ENCODE data around the gene RNF220.

Gene RNF220

DNA sequence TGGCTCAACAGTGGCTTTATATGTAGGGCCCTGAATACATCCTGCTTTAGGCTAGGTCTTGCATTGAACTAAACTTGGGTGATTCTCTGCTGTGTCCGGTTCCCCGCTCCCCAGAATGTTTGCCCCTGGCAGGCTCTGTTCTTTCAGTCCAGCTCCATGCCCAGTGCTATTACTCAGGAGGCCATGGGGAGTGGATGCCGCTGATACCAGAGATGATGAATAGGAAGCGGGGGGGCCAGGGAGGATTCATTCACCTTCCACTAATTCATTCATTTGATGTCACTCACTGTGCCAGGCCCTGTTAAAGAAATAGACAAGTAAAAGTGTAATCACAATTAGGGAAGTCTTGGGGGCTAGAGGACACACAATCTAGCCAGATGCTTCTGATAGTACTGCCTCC, 185.4 kb downstream of the RNF220 start:
- no peak for DNase-seq

DNA sequence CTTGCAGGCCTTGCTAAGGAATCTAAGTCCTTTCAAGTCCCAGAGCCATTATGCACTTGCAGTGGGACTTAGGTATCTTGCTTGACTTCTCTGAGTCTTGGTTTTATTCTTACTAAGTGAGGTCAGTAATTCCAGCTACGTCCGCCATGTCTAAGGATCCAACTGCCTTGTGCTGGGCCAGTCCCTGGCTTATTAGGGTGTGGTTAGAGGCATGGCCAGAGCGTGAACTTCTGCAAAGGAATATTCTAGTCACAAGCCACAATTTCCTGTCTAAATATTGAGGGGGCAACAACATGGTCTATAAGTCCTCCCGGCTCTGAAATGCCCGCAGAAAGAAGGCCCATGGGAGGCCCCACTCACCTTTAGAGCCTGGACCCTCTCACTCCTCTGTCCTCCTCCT, 186.3 kb downstream of the RNF220 start:
- no peak for DNase-seq

DNA sequence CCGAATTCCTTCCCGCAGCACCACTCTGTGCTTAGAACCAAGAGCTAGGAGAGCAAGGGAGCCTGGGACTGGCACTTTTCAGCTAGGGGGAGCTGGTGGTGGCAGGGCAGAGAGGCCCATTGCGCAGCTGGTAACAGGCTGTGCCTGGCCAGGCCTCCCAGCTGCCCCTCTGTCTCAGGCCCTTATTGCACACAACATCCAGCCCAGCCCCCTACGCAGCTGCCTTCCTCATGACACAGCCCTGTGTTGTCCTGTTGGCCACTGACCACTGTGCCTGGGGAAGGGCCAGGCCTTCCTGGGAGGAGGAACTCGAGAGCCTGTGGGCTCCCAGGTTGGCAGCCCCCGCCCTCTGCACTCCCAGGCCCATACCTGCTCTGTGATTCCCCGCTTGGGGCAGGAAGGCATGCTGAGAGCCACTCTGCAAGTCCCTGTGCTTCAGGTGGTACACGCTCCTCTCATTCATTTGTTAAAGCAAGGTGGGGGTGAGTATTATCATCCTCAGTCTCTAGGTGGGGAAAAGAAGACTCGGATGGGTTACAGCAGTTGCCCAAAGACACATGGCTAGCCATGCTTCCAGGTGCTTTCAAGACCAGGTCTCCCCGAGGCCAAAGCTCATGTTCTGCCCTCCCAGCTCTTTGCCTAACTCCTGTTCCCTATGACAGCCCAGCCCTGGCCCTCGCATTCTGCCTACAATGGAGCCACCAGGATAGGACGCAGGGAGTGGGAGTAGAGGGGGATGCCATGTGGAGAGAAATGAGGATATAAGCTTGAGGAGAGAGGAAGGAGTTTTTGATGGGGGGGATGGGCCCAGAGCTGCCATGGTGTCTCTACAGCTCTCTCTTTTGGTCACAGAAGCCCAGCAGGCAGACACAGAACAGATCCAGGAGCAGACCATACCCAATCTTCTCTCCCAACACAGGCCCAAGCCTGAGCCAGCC, 187.4 kb downstream of the RNF220 start:
- DNase-seq, result no peak

DNA sequence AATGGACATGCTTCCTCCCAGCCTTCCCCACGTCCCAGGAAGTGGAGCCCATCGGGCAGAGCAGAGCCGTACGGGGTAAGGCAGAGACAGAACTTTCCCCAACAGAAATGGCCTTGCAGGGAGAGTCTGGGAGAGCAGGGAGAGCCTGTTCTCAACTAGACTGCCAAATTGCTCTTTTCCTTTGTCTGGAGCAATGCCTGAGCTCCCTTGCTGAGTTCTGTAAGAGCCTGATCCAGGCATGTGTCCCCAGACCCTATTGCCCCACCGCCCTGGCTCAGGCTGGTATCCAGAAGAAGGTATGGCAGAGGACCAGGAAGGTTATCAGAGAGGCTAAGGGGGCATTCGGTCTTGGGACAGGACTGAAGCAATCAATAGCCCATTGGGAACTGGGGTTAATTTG, 189.3 kb downstream of the RNF220 start:
- no peak for DNase-seq

DNA sequence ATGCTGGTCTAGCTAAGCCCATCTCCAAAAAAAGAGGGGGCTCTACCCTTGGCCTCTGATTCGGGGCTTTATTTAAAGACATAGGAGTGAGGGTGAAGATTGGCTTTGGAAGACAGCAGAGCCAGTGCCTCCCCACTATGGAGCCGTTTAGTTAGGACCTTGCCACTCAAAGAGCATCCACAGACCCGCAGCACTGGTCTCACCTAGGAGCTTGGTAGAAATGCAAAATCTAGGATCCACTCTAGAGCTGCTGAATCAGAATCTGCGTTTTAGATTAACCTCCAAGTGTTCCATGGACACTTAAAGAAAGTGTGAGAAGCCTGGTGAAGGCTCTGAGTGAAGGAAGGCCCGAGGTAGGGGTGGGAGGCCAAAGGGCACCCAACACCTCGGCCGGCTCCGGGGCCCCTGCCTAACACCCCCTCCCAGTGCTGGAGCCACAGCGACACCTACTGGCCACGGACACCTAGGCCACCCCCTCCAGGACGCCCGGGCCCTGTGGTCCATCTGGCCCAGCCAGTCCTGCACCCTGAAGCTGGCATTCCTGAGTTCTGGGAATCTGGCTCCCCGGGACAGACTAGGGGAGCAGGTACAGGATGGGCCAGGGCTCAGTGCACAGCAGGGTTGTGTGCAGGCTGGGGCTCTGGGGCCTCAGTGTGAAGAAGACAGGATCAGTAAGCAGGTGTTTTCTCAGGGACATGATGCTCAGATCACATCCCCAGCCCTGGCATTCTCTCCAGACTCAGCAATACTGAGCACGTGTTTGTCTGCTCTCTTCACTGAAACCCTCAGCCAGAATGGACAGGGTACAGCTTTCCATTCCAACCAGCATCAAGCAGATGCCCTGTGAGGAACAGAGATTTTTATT, 190.0 kb downstream of the RNF220 start:
- peak; percentile 73 for DNase-seq

DNA sequence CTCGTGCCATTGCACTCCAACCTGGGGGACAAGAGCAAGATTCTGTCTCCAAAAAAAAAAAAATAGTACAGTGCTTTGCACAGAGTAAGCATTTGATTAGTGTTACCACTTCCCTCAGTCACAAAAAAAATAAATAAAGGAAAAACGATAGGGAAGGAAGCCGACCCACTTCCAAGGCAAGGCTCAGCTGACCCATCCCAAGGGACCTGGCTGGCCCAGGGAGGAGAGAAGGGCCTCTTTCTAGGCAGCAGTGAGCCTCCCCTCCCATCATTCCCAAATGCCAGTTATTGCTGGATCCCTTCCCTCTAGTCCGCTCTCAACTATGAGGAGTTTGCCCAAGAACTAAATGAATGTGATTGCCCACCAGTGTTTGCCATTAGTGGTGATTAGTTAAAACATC, 191.5 kb downstream of the RNF220 start:
- no peak for DNase-seq

DNA sequence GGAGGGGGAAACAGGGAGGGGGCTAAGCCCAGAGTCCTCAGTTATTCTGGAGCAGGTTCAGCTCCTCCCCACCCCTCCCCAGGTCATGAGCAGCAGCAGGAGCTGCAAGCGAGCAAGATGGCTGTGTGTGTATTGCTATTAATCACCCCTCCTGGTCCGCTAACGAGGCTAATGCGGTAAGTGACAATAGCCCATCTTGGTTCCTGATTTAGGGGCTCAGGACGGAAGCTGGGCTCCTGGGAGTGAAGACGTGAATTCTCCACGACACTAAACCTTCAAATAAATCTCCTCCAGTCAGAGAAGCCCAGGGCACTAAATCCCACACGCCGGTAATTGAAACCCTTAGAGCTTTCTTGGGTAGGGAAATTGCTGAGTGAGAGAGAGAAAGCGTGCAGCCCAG, 193.1 kb downstream of the RNF220 start:
- DNase-seq, result no peak

DNA sequence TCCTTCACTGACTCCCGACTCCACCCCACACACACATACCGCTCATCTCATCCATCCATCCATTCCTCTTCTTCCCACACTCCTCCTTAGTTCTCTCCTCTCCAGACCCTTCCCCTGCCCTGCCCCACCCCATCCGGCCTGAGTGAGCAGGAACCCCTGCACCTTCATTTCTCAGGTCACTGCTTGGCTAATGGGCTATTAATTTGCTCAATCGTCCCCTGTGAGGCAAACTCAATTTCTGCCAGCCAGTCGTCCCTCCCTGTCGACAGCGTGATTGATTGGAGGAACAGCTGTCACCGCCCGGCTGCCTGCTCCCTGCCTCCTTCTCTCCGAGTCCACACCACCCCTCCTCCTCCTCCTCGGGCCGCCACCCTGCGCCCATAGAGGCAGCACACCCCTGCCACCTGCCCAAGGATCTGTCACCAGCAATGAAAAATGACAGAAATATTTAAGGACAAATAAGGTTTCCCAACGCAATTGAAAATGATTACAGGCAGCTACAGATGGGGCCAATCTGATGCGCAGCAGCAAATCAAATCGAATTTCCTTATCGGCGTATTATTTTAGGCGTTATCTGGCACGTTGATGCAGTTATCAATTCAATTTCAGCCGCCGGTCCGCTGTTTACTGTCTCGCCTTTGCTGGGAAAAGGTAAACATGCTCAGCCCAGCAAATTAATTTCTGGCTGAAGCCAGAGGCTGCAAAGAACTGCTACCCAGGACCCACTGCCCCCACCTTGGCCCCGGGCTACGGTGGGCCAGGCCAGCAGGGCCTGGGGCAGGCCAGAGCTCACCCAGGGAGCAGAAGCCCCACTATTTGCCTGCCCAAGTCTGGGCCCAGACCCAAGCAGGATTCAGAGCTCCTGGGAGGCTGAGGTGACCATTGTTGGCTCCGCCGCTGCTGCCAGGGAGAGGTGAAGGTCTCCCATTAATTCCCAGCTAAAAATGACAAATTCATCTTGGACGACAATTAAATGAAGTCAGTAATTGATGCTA, 197.9 kb downstream of the RNF220 start:
- DNase-seq, result no peak

DNA sequence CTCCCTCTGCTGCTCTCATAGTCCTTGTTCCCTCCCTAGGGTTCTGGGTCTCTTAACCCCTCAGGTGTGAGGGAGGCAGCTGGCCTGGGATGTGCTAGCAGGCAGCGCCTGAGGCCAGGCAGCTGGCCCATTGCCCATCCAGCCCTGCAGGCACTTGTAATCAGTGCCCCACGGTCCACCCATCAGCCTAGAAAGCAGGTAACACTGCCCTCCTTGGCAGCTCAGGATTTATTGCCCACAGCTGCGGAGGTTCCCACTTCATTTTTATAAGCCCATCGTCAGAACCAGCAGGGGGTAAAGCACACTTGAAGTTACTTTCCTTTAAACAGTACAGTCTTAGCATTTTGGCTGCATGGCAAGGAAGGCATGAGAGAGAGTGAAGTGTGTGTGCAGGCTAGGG, 198.7 kb downstream of the RNF220 start:
- no peak for DNase-seq

DNA sequence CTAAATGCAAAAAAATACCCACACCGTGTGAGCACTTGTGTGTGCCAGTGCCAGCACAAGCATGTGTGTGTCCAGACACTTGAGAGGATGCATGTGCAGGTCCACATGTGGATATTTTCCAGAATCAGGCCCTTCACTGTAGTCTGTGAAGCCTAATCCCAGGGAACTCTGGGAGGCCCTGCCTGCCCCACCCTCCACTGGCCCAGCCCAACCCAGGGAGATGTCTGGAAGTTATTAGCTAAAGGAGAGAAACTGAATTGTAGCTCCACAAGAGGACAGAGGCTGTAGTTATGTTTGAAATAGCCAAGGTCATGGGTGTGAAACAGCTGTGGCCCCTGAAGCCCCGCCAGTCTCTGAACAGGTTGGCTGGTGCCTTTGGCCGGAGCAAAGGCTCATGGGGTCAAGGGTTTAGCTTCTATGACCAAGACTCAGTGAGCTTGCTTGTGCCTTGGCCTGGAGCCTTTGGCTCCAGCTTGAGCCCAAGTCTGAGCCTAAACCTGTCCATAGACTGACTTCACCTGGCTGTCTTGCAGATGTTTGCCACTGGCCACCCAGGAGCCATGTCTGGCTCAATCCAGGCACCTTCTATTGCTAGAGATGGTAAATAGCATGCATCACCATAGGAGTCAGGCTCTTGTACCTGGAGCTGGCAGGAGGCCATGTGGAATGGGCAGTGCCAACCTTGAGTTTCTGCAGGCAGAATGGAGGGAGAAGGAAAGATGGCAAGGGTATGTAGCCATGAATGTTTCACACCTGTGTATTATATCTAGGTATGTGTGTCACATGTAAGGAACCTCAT, 199.3 kb downstream of the RNF220 start:
- no peak for DNase-seq

DNA sequence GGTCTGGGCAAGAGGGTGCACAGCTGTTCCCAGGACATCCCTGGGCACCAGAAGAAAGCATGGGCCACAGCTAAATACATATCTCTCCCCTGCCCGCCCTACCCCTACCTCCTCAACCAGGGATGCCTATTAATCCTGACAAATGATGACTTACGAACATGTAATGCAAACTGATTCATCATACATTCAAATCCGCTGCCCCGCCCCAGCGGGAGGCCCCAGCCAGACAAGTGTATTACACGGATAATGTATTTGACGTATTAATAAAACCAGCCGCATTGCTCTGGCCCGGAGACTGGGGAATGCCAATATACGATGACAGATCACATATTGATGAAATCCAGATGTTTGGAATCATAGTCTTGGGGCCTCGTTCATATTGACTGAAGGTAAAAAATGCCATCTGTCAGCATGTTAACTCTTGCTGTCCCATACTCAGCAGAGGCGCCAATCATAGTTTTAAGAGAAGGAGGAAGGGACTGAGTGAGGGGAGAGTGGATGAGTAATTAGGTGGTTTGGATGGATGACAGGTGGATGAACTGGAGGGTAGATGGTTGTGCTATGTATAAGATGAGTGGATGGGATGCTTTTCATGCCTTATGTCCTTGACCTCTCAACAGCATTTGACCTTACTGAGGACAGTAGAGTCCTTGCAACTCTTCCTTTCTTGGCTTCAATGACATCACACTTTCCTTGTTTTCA, 201.0 kb downstream of the RNF220 start:
- no peak for DNase-seq

DNA sequence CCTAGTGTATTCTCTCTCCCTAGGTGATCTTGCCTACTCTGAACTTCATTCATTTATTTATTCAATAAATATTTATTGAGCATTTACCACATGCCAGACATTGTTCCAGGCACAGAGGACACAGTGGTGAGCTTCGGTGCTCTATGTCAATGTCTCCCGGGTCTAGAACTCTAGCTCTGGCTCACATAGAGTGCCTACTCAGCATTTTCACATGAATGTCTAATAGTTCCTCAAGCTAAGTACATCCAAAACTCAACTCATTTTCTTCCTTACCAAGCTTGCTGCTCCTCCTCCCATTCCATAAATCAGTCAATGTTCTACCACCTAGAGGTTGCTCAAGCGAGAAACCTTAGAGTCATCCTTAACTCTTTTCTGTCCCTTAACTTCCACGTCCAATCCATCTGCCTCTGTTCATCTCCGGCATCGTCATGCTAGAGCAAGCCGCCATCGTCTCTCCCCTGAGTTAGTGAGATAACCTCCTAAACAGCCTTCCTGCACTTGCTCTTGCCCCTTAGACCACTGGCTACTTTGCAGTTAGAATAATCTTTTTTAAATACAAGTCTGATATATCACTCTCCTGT, 201.7 kb downstream of the RNF220 start:
- DNase-seq, result no peak

DNA sequence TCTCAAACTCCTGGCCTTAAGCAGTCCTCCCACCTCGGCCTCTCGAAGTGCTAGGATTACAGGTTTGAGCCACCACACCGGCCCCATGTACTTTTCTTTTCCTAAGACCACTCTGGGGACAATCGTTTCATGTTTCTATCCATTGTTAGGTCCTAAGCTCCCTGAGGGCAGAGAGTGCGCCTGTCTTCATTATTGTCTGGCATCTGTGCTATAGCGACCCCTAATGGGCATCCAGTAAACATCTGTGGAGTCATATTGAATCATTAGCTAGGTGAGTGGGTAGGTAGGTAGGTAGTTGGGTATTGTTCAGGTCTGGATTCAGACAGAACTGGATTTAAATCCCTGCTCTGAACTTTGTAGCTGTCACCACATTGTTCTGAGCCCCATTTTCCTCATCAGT, 203.1 kb downstream of the RNF220 start:
- no peak for DNase-seq

DNA sequence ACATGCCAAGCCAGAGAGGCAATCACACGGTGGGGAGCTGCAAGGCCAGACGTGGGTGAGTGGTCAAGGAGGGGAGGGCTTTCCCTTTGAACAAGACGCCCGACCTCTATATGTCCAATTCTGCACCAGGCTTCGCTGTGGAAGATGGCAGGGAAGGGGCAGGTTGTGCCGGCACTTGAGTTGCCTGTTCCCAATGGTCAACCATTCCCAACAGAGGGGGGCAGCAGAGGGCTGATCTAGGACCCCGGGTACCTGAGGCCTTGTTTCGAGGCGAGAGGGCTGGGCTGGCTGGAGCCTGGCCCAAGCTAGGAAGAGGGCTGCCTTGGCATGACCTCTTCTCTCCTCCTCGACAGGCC, 204.3 kb downstream of the RNF220 start:
- DNase-seq, result peak; percentile 19

DNA sequence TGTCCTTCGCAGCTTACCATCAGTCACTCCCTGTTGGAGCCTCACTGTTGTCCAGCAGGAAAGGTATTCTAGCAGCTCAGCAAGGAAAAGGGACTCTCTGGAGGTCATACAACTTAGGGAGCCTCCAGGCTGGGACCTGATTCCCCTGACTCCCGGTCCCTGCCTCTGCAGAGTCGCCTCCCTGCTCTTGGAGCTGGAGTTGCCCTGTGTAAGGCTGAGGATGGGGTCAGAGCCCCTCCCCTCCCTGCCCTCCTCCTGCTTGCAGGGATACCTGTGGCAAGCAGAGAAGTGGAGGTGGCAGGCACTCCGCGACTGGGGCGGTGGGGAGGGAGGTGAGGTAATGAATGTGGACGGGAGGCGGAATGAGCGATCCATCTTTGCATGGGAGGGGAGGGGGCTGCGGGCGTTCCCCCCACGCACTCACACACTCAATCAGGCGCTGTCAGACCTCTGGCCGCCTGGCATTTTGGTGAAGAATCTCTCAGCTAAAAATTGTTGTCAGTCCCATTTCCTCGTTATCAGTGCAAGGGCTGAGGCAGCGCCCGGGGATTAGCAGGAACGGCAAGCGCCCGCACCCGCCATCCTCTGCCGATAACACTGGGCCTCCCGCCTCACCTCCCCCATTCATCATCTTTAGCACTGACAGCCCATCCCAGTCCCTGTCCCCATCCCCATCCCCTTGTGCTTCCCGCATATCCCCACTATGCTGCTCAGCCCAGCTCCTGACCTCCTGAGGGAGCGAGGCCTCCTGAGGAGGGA, 204.9 kb downstream of the RNF220 start:
- no peak for DNase-seq

DNA sequence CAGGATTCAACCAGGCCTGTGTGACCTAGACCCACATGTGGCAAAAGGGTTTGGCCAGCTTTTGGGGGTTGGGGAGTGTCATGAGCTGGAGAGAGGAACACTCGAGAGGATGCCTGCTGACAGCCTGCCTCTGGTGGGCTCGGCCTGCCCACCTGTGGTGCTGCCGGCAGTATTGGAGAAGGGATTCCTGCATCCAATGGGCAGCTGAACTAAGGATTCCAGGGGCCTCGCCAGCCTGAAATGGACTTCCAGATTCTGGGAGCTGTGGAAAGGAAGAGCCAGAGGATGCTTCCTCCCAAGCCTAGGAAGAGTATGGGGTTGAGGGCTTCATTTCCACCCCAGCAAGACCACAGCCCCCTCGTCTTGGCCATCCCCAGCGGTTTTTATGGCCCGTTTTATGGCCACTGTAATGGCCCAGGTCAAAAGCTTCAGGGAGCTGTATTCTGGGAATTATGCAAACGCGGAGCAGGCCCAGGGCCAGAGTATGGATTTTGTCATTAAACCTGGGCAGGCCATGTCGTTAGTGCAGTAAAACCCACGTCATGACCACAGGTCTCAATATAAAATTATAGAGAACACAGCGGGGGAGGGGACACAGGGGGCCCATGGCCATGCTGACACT, 205.6 kb downstream of the RNF220 start:
- DNase-seq, result no peak

DNA sequence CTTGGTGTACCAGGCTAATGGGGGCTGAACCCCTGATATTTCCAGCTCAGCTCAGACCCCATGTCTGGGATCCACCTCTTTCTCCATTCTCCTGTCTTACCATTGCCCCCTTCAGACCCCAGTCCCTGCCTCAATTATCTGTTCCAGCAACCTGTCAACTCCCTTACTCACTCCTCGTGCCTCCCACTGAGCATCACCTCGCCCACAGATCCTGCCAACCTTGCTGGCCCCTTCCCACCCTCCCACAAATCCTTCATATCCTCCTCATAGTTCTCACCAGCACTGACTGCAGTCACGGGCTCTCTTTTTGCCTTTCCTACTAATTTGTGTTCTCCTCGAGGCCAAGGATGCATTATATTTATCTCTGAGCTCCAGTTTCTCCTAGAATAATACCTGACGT, 206.4 kb downstream of the RNF220 start:
- no peak for DNase-seq

DNA sequence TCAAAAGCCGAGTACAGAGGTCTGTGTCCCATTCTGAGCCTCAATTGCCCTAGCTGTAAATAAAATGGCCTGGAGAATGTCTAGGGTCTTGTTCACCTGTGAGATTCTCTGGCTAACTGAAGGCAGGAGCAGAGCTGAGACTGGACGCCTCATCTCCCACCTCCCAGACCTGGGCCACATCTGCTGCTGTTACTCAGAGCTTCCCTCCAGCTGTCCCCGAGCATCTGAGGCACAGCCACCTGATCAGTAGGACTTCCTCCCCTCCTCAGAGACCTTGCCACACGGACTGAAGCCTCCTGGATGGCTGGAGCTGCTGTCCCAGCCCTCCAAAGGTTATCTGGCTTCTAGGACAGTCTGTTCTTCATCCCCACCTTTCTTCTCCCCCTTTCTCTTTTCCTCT, 206.8 kb downstream of the RNF220 start:
- DNase-seq, result no peak

DNA sequence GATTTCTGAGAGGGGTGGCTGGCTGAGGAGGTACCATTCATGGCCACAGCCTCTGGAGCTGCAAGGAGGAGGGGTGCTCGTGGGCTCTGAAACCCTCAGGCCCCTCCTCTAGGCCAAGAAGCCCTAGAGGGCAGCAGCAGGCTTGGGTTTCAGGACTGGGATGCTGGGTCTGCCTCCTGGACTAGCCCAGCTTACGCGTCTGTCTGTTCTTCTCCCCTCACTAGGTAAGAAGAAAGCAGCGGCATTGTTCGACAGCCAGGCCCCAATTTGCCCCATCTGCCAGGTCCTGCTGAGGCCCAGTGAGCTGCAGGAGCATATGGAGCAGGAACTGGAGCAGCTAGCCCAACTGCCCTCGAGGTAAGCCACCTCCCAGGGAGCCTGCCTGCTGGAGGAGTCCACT, 208.9 kb downstream of the RNF220 start:
- no peak for DNase-seq
